ENCODE measurements around the gene ZNF385B. TPM values are rescaled to one million over a fixed set of nuclear protein-coding genes. Genes with fewer than 3 reads are reported as not detected.

The ZNF385B gene
- total RNA-seq, 2 experiments from 2014 or later, result not detected

- ChIA-PET POLR2A (no interaction called here), CTCF (no interaction called here)
- Mint-ChIP-seq H3K27me3 (ENCODE audit: low read depth) (no peaks in the 10 kb centered on the region), H3K27ac (no peak overlapping the region), H3K9me3 (ENCODE audit: insufficient read depth) (no peaks in the 10 kb centered on the region), H3K36me3 (ENCODE audit: low read depth) (no peaks in the 10 kb centered on the region), H3K4me1 (ENCODE audit: low read depth) (no peaks in the 10 kb centered on the region), H3K4me3 (no peak overlapping the region)
- DNase-seq (no peak), ATAC-seq (no peak)
Measured at GRCh38 chr2:179685146-179685545, 176.3 kb downstream of the ZNF385B start.

DNA sequence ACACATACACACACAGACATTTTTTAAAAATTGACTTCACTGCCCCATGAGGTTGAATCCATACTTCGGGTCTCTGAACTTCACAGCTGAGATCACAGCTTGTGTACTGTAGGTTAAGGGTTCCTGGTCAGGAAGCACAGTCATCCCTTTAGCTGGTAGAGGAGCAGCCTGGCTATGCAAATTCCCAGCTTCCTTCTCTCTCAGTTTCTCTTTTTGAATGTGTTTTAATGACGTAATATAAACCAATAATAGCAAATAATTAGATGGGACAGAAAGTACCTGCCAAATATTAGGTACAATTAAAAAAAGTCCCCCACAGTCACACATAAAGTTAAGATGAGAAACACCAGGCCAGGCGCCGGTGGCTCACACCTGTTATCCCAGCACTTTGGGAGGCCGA is 178.7 kb downstream of the ZNF385B start:
- Mint-ChIP-seq H3K27ac (no peak overlapping the region), H3K27me3 (ENCODE audit: low read depth) (no peaks in the 10 kb centered on the region), H3K4me1 (ENCODE audit: low read depth) (no peaks in the 10 kb centered on the region), H3K36me3 (ENCODE audit: low read depth) (no peaks in the 10 kb centered on the region), H3K9me3 (ENCODE audit: insufficient read depth) (no peaks in the 10 kb centered on the region), H3K4me3 (no peak overlapping the region)
- ChIA-PET POLR2A (no interaction called here), CTCF (no interaction called here)
- ATAC-seq (no peak), DNase-seq (no peak)

DNA sequence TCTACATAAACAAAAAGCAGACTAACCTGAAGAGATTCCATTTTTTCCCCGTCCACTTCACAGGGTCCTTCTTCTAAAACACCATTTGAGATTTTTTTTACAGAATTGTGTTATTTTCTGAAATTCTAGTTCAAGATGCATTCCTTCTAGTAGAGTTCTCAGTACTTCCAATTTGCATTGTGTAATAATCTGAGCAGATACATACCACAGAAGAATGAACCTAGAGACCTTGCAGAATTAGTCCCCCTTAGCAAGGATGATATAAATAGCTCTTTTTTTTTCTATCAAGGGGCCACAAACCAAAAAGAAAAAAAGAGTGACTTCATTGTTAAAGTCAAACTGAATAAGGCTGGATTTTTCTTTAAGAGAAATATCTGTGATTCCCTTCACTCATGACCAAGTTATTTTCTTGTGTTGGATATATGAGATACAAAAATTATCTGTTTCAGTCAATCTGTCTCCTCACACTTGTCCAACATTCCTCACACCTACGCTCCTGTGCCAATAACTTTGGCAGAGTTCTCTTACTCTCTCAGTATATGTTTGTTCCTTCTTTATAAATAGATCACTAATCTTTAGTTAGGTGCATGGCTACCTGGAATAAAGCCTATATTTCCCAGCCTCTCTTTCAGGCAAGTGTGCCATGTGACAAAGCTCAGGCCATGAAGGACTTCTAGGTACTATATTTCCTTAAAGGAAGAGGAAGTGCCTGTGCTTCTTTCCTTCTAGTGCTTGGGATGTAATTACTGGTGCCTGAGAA is 183.5 kb downstream of the ZNF385B start:
- ATAC-seq, result no peak
- POLR2A ChIA-PET, result interaction anchor here (0.6 kb wide), 1 partner anchor 448 kb away, joined by 6 read pairs; no protein-coding TSS in a partner anchor
- H3K27ac Mint-ChIP-seq, result no peak overlapping the region

GRCh38 chr2:179677077-179677688 is 184.2 kb downstream of the ZNF385B start:
- no peaks in the 10 kb centered on the region for H3K4me1 Mint-ChIP-seq (ENCODE audit: low read depth)
- ATAC-seq (no peak), DNase-seq (no peak)
- ChIA-PET CTCF (no interaction called here), POLR2A (interaction anchor here (0.6 kb wide), 1 partner anchor 447 kb away, joined by 6 read pairs; no protein-coding TSS in a partner anchor)
- no peaks in the 10 kb centered on the region for H3K36me3 Mint-ChIP-seq (ENCODE audit: low read depth)
- no peaks in the 10 kb centered on the region for H3K9me3 Mint-ChIP-seq (ENCODE audit: insufficient read depth)
- no peak overlapping the region for H3K27ac Mint-ChIP-seq
- no peak overlapping the region for H3K4me3 Mint-ChIP-seq
- H3K27me3 Mint-ChIP-seq (ENCODE audit: low read depth), result no peaks in the 10 kb centered on the region

More for the DNA sequence above, 183.5 kb downstream of the ZNF385B start:
- Mint-ChIP-seq H3K27me3 (ENCODE audit: low read depth) (no peaks in the 10 kb centered on the region), H3K9me3 (ENCODE audit: insufficient read depth) (no peaks in the 10 kb centered on the region), H3K4me1 (ENCODE audit: low read depth) (no peaks in the 10 kb centered on the region), H3K36me3 (ENCODE audit: low read depth) (no peaks in the 10 kb centered on the region), H3K4me3 (no peak overlapping the region)
- CTCF ChIA-PET, result no interaction called here
- DNase-seq, result no peak

DNA sequence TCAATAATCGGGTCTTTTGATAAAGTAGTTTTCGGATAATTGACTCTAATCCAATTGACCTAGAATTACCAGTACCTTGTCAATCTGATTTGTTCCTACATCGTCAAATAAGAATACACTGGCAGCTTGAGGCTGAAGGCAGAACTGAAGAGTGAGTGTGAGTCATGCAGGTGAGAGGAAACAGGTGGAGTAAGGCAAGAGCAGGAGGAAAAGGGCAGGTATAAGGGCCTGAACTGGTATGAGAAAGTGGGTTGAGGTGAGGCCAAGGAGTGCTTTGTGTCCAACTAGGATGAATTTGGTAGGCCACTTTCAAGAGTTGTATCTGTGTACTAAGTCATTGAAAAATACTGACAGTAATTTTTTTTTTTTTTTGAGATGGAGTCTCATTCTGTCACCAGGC is 186.0 kb downstream of the ZNF385B start:
- H3K4me3 Mint-ChIP-seq, result no peak overlapping the region
- ChIA-PET CTCF (no interaction called here), POLR2A (no interaction called here)
- ATAC-seq, result no peak
- no peak overlapping the region for H3K27ac Mint-ChIP-seq
- H3K4me1 Mint-ChIP-seq (ENCODE audit: low read depth), result no peaks in the 10 kb centered on the region
- no peak for DNase-seq
- H3K36me3 Mint-ChIP-seq (ENCODE audit: low read depth), result no peaks in the 10 kb centered on the region
- H3K9me3 Mint-ChIP-seq (ENCODE audit: insufficient read depth), result no peaks in the 10 kb centered on the region
- H3K27me3 Mint-ChIP-seq (ENCODE audit: low read depth), result no peaks in the 10 kb centered on the region

DNA sequence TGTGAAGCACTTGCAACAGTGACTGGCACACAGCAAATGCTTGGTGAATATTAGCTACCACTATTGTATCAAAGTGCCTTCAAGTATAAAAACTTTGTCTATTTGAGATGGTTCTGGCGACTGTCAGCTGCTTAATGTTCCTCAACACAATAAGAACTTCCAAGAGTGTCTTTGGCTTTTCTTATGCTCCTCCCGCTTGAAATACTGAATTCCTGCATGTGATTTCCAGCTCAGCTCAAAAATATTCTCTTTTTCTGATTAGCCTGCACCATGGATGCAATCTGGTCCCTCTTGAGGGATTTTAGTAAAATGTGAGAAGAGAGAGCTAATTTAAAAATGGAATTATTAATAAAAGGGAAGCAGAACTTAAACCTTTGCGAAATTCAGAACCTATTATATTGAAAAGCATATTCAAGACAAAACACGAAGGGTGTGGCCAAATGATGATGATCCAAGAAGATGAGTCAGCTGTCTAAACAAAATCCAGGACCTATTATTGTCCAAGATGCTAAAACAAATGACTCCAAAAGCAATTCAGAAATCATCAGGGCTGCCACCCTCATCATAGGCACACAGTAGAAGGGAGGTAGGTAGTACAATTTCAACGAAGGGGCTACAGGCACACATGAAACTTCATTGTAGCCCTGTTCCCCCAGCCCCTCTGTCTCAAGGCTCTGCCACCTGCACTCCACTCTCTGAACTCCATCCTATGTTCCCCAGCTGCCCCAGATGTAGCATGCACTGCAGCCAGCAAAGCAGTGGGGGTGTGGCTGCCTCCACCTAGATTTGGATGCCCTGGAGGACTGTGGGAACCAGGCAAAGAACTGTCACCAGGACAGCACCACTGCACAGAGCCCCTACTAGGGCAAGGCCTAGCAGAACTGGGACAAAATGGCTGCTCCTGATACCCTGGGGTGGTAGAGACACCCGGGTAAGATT is 190.1 kb downstream of the ZNF385B start:
- Mint-ChIP-seq H3K27ac (no peak overlapping the region), H3K4me1 (ENCODE audit: low read depth) (no peaks in the 10 kb centered on the region), H3K27me3 (ENCODE audit: low read depth) (no peaks in the 10 kb centered on the region), H3K9me3 (ENCODE audit: insufficient read depth) (no peaks in the 10 kb centered on the region), H3K4me3 (no peak overlapping the region), H3K36me3 (ENCODE audit: low read depth) (no peaks in the 10 kb centered on the region)
- DNase-seq, result no peak
- ATAC-seq, result no peak
- ChIA-PET CTCF (no interaction called here), POLR2A (no interaction called here)

GRCh38 chr2:179669196-179669595 is 192.2 kb downstream of the ZNF385B start:
- CTCF ChIA-PET, result no interaction called here
- ATAC-seq, result no peak
- DNase-seq, result no peak
- Mint-ChIP-seq H3K36me3 (ENCODE audit: low read depth) (no peaks in the 10 kb centered on the region), H3K27ac (no peak overlapping the region), H3K27me3 (ENCODE audit: low read depth) (no peaks in the 10 kb centered on the region), H3K4me3 (no peak overlapping the region), H3K9me3 (ENCODE audit: insufficient read depth) (no peaks in the 10 kb centered on the region), H3K4me1 (ENCODE audit: low read depth) (no peaks in the 10 kb centered on the region)
- POLR2A ChIA-PET, result no interaction called here

- ChIA-PET CTCF (no interaction called here), POLR2A (no interaction called here)
Measured at GRCh38 chr2:179664972-179665812, 196.2 kb downstream of the ZNF385B start.

DNA sequence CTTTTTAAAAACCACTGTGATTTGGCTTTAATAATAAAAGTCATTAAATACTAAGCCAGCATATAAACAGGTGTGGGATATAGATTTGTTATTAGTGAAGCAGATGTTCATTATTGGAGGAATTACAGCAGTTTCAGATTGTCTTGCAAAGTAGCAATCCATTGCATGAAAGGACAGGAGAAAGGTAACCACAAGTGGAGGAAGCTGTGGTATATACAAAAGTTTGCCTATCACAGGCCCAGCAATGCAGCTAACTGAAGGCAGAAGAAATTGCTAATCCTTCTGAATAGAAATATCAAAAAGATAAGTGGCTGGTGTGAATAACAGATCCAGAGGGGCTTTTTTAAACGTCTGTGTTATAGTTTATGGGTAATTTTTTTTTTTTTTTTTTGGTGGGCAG is 199.4 kb downstream of the ZNF385B start:
- CTCF ChIA-PET, result no interaction called here
- no peaks in the 10 kb centered on the region for H3K27me3 Mint-ChIP-seq (ENCODE audit: low read depth)
- H3K36me3 Mint-ChIP-seq (ENCODE audit: low read depth), result no peaks in the 10 kb centered on the region
- H3K4me1 Mint-ChIP-seq (ENCODE audit: low read depth), result no peaks in the 10 kb centered on the region
- no peaks in the 10 kb centered on the region for H3K9me3 Mint-ChIP-seq (ENCODE audit: insufficient read depth)
- no peak for DNase-seq
- H3K27ac Mint-ChIP-seq, result no peak overlapping the region
- no peak for ATAC-seq
- POLR2A ChIA-PET, result no interaction called here
- no peak overlapping the region for H3K4me3 Mint-ChIP-seq

More at GRCh38 chr2:179664972-179665812, 196.2 kb downstream of the ZNF385B start:
- Mint-ChIP-seq H3K36me3 (ENCODE audit: low read depth) (no peaks in the 10 kb centered on the region), H3K4me3 (no peak overlapping the region), H3K9me3 (ENCODE audit: insufficient read depth) (no peaks in the 10 kb centered on the region), H3K27ac (no peak overlapping the region), H3K27me3 (ENCODE audit: low read depth) (no peaks in the 10 kb centered on the region), H3K4me1 (ENCODE audit: low read depth) (no peaks in the 10 kb centered on the region)
- ATAC-seq, result no peak
- DNase-seq, result no peak

DNA sequence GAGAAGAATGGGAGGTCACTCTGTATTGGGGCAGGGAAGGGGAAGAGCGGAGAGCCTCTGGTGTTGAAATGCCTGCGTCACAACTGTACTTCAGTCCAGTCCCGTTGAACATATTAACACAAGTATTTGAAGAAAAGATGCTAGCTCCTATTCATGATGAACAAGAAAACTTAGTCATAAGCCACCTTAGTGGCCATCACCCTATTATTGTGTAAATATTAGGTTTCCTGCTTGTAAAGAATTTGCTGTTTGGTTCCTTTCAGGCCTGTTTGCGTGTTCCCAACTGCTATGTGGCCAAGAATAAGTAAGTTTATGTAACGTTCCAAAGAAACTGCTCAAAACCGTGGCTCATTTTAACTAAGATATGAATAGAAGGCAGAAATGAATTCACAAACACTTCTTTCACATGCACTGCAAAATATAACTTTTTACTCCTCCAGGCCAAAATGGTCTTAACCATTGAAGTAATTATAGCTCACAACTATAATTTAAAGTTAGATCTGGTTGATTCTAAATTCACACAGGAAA is 204.3 kb downstream of the ZNF385B start:
- ChIA-PET CTCF (no interaction called here), POLR2A (no interaction called here)
- Mint-ChIP-seq H3K9me3 (ENCODE audit: insufficient read depth) (no peaks in the 10 kb centered on the region), H3K27ac (no peak overlapping the region), H3K27me3 (ENCODE audit: low read depth) (no peaks in the 10 kb centered on the region), H3K4me3 (no peak overlapping the region), H3K36me3 (ENCODE audit: low read depth) (no peaks in the 10 kb centered on the region), H3K4me1 (ENCODE audit: low read depth) (no peaks in the 10 kb centered on the region)
- ATAC-seq (no peak), DNase-seq (no peak)

DNA sequence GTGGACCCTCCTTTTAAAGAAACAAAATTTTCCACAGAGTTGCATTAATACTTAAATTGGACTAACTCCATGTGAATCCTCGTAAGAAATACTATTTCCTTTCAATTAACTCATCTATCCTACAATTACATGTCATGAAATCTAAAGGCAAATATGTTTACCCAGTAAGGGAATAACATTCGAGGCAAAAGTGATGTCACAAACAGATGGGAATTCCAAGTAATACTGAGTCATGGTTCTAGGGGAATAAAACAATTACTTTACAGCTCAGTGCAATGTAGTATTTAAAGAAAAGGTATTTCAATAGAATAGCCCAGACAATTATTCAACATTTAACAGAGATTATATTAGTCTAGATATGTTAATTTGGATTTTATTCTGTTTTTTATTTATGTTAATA is 205.8 kb downstream of the ZNF385B start:
- POLR2A ChIA-PET, result no interaction called here
- ATAC-seq, result no peak
- H3K9me3 Mint-ChIP-seq (ENCODE audit: insufficient read depth), result no peaks in the 10 kb centered on the region
- CTCF ChIA-PET, result no interaction called here
- DNase-seq, result no peak
- H3K27me3 Mint-ChIP-seq (ENCODE audit: low read depth), result no peaks in the 10 kb centered on the region
- H3K4me3 Mint-ChIP-seq, result no peak overlapping the region
- no peaks in the 10 kb centered on the region for H3K36me3 Mint-ChIP-seq (ENCODE audit: low read depth)
- H3K4me1 Mint-ChIP-seq (ENCODE audit: low read depth), result no peaks in the 10 kb centered on the region
- no peak overlapping the region for H3K27ac Mint-ChIP-seq
